ENCODE measurements around the gene RARA.
"Not testable (repeated sequence)": the region's sequence is repeated elsewhere in the genome, so short reads cannot be mapped to it uniquely, and the experiment has no call there.

The RARA gene

DNA sequence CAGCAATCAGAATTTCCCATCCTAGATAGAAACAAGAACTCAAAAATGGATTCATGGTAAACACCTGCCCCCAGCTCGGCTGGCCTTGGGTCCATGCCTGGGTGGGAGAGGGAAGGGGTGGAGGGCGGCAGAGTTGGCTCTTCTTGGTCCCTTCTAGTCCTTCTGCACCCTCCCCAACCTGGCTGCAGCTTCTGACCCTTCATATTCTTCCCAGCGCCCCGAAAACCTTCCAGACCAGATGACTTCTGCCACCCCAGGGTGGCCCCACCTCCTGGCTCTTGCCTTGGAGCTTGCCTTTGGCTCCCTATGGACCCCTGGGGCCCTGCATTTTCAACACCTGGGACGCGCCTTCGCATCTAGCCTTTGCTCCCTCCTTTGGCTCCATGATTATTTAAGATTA is 60.9 kb downstream of the RARA start:
- no peak overlapping the region for H3K4me3 ChIP-seq
- H3K9ac ChIP-seq, result no peak overlapping the region
- H3K9me3 ChIP-seq, result peaks cover 15% of the 10 kb centered on the region
- H3K27ac ChIP-seq, result no peak overlapping the region
- H3K27me3 ChIP-seq, result no peaks in the 10 kb centered on the region
- H3K4me1 ChIP-seq, result peaks cover 42% of the 10 kb centered on the region
- no peak for TF ChIP-seq Cebpa-rat (IDR thresholded peaks at IDR 0.05)
- H3K4me2 ChIP-seq, result no peak overlapping the region
- H3K36me3 ChIP-seq, result no peaks in the 10 kb centered on the region
- no peaks in the 10 kb centered on the region for H4K20me1 ChIP-seq

DNA sequence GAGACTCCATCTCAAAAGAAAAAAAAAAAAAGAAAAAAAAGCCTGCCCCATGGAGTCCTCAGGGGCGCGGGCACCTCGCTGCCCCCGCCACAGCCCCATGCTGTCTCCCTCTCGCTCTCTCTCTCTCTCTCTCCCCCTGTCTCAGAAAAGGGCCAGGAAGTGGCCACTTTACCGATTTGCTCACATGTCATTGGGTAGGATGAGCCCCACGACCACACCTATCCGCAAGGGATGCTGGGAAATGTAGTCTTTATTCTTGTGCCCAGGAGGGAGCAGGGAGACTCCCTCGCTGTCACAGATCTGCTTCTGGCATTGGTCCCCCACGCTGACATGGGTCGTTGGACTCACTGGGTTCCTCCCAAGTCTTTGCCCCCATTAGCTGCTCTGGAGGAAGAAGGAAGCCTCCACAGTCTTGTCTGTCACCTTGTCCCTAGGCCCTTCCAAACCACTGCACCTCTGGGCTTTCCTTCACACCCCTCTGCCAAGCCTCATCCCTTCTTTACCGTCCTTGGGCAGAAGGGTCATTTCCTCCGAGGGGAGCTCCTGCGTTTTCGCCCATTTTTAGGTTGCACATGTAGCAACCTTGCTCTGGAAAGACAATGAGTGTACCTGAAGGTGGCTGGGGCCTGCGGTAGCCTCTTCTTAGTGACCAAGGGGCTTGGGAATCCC is 62.4 kb downstream of the RARA start:
- no peak for TF ChIP-seq Cebpa-rat (IDR thresholded peaks at IDR 0.05)
- Histone ChIP-seq H3K36me3 (no peaks in the 10 kb centered on the region), H3K27ac (no peak overlapping the region), H3K4me1 (peaks cover 42% of the 10 kb centered on the region), H3K9me3 (peaks cover 20% of the 10 kb centered on the region), H3K4me2 (peak overlapping the region; percentile 14), H3K27me3 (no peaks in the 10 kb centered on the region), H3K9ac (no peak overlapping the region), H4K20me1 (no peaks in the 10 kb centered on the region), H3K4me3 (no peak overlapping the region)

DNA sequence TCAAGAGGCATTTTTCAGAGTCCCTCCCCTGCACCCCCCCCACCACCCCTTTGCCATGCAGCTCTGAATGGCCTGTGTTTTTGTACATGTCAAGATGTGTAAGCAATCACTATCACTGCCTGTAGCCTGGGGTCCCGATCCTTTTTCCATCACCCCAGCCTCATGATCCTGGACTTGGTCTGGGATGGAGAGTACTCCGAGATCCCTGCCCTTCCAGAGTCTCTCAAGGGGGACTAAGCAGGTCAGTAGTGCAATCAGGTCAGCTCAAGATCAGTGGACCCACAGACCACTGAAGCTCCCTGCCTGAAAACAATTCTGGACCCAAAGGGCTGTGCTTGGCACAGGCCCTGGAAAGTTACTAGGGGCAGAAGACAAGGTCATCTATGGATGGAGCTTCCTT is 63.1 kb downstream of the RARA start:
- H3K4me3 ChIP-seq, result no peak overlapping the region
- no peak for TF ChIP-seq Cebpa-rat (IDR thresholded peaks at IDR 0.05)
- no peak overlapping the region for H3K27ac ChIP-seq
- H3K36me3 ChIP-seq, result no peaks in the 10 kb centered on the region
- H3K9me3 ChIP-seq, result peaks cover 26% of the 10 kb centered on the region
- no peaks in the 10 kb centered on the region for H4K20me1 ChIP-seq
- no peaks in the 10 kb centered on the region for H3K27me3 ChIP-seq
- no peak overlapping the region for H3K9ac ChIP-seq
- H3K4me2 ChIP-seq, result peak overlapping the region; percentile 30; the same call in 1 of the 2 replicates
- H3K4me1 ChIP-seq, result peaks cover 40% of the 10 kb centered on the region

DNA sequence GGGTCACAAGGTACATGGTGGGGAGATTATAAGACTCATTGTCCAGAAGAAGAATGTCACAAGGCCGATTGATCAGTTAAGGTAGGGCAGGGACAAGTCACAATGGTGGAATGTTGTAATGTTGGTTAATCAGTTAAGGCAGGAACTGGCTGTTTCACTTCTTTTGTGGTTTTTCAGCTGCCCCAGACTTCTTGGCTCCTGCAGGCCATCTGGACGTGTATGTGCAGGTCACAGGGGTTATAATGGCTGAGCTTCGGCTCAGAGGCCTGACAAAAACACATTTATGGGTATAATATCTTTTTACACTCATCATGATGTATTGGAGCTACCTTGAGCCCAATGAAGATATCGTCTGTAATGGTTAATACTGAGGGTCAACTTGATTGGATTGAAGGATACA is 63.7 kb downstream of the RARA start:
- H4K20me1 ChIP-seq, H3K9ac ChIP-seq, H3K27me3 ChIP-seq, H3K27ac ChIP-seq, H3K4me3 ChIP-seq, H3K36me3 ChIP-seq: not testable (repeated sequence)
- H3K9me3 ChIP-seq, result peaks cover 26% of the 10 kb centered on the region
- H3K4me1 ChIP-seq, result peaks cover 41% of the 10 kb centered on the region
- H3K4me2 ChIP-seq, result peak overlapping the region; percentile 30; the same call in 1 of the 2 replicates

DNA sequence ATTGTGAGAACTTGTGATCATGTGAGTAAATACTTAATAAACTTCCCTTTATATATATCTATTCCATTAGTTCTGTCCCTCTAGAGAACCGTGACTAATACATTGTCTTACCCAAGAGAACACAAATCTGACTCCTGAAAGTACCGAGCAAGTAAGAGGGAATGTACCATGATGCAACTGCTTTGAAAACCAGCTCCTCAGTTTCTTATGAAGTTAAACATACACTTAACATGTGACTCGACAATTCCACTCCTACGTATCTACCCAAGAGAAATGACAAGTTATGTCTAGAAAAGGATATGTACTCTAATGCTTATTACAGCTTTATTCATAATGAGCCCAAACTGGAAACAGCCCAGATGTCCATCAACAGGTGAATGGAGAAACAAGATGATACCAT is 64.3 kb downstream of the RARA start:
- peaks cover 41% of the 10 kb centered on the region for H3K4me1 ChIP-seq
- H3K27me3 ChIP-seq, result no peaks in the 10 kb centered on the region
- H3K9ac ChIP-seq, result no peak overlapping the region
- H3K4me2 ChIP-seq, result no peak overlapping the region
- no peaks in the 10 kb centered on the region for H4K20me1 ChIP-seq
- no peak overlapping the region for H3K27ac ChIP-seq
- no peaks in the 10 kb centered on the region for H3K36me3 ChIP-seq
- TF ChIP-seq Cebpa-rat (IDR thresholded peaks at IDR 0.05), result no peak
- H3K9me3 ChIP-seq, result peaks cover 26% of the 10 kb centered on the region
- no peak overlapping the region for H3K4me3 ChIP-seq

DNA sequence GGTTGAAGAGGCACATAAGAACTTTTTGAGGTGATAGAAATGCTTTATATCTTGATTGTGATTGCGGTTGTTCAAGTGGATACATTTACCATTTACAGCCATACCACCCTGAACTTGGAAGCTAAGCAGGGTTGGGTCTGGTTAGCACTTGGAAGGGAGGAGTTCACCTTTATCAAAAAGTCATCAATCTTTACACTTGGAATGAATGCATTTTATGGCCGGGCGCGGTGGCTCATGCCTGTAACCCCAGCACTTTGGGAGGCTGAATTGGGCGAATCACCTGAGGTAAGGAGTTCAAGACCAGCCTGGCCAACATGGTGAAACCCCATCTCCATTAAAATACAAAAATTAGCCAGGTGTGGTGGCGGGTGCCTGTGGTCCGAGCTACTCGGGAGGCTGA is 65.0 kb downstream of the RARA start:
- Histone ChIP-seq H3K9ac (no peak overlapping the region), H3K9me3 (peaks cover 26% of the 10 kb centered on the region), H3K4me3 (no peak overlapping the region), H3K27ac (no peak overlapping the region), H3K27me3 (no peaks in the 10 kb centered on the region), H3K4me2 (no peak overlapping the region), H3K36me3 (no peaks in the 10 kb centered on the region), H4K20me1 (no peaks in the 10 kb centered on the region), H3K4me1 (peaks cover 38% of the 10 kb centered on the region)
- TF ChIP-seq Cebpa-rat (IDR thresholded peaks at IDR 0.05), result no peak

DNA sequence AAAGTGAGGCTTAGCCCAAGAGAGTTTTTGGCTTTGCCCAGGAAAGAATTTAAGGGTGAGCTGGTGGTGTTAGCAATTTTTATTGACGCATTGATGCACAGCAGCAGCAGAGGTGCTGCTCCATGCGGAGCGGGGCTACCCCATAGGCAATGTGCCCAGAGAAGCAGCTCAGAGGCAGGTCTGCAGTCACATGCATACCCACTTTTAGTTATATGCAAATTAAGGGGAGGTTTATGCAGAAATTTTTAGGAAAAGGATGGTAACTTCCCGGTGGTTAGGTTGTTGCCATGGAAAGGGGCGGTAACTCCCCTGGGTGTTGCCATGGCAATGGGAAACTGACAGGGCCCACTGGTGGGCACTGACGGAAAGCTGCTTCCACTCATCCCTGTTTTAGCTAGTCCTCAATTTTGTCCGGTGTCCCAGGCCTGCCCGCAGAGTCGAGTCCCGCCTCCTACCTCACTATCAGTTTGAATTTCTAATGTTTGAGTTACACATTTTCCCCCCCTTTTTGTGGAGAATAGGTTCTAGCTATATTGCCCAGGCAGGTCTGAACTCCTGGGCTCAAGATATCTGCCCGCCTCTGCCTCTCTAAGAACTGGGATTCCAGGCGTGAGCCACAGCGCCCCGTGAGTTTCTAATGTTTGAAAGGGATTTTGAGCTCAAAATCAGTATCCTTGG is 66.0 kb downstream of the RARA start:
- H3K9ac ChIP-seq, result no peak overlapping the region
- H3K4me1 ChIP-seq, result peaks cover 37% of the 10 kb centered on the region
- no peak for TF ChIP-seq Cebpa-rat (IDR thresholded peaks at IDR 0.05)
- no peaks in the 10 kb centered on the region for H4K20me1 ChIP-seq
- H3K9me3 ChIP-seq, result peaks cover 26% of the 10 kb centered on the region
- H3K4me2 ChIP-seq, result no peak overlapping the region
- no peak overlapping the region for H3K27ac ChIP-seq
- no peak overlapping the region for H3K4me3 ChIP-seq
- H3K27me3 ChIP-seq, result no peaks in the 10 kb centered on the region
- H3K36me3 ChIP-seq, result no peaks in the 10 kb centered on the region

DNA sequence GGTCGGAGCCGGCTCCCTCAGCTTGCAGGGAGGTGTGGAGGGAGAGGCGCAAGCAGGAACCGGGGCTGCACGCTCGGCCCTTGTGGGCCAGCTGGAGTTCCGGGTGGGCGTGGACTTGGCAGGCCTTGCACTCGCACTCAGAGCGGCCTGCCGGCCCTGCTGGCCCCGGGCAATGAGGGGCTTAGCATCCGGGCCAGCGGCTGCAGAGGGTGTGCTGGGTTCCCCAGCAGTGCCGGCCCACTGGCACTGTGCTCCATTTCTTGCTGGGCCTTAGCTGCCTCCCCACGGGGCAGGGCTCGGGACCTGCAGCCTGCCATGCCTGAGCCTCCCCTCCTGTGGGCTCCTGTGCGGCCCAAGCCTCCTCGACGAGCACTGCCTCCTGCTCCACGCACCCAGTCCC is 66.8 kb downstream of the RARA start:
- H3K4me3 ChIP-seq, H4K20me1 ChIP-seq, H3K36me3 ChIP-seq, H3K27me3 ChIP-seq, H3K27ac ChIP-seq, H3K9ac ChIP-seq, H3K4me2 ChIP-seq: not testable (repeated sequence)
- peaks cover 25% of the 10 kb centered on the region for H3K9me3 ChIP-seq
- peaks cover 35% of the 10 kb centered on the region for H3K4me1 ChIP-seq

DNA sequence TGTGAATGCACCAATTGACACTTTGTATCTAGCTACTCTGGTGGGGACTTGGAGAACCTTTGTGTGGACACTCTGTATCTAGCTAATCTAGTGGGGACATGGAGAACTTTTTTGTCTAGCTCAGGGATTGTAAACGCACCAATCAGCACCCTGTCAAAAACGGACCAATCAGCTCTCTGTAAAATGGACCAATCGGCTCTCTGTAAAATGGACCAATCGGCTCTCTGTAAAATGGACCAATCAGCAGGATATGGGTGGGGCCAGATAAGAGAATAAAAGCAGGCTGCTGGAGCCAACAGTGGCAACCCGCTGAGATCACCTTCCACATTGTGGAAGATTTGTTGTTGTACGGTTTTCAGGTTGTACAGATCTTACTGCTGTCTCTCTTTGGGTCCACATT is 67.6 kb downstream of the RARA start:
- H3K4me1 ChIP-seq, result peaks cover 27% of the 10 kb centered on the region
- H3K27ac ChIP-seq, result not testable (repeated sequence)

DNA sequence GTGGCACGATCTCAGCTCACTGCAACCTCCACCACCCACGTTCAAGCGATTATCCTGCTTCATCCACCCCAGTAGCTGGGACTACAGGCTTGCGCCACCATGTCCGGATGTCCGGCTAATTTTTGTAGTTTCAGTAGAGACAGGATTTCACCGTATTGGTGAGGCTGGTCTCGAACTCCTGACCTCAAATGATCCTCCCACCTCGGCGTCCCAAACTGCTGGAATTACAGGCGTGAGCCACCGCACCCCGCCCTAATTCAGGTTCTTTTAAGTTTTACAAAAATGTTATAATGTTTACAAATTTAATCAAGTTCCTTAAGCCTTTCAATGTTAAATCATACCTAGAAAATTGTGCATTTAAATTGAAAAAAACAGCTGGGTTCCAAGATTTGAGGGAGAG is 68.9 kb downstream of the RARA start:
- Histone ChIP-seq H4K20me1 (no peaks in the 10 kb centered on the region), H3K36me3 (peaks cover 4% of the 10 kb centered on the region; the same call in 1 of the 2 replicates), H3K9ac (no peak overlapping the region), H3K27me3 (no peaks in the 10 kb centered on the region), H3K4me3 (no peak overlapping the region), H3K9me3 (peaks cover 17% of the 10 kb centered on the region), H3K4me2 (no peak overlapping the region), H3K27ac (no peak overlapping the region), H3K4me1 (peaks cover 14% of the 10 kb centered on the region; the same call in 1 of the 2 replicates)
- TF ChIP-seq Cebpa-rat (IDR thresholded peaks at IDR 0.05), result no peak

More for the DNA sequence above, 67.6 kb downstream of the RARA start:
- not testable (repeated sequence) for H3K9ac ChIP-seq, H4K20me1 ChIP-seq, H3K4me2 ChIP-seq, H3K27me3 ChIP-seq, H3K36me3 ChIP-seq, H3K4me3 ChIP-seq
- peaks cover 19% of the 10 kb centered on the region for H3K9me3 ChIP-seq

Data from BLaER1 (cell line).